HG02763 (cell line): Measurements from ENCODE around the gene CTNNA3.

Experiments
- ATAC-seq: cut with Tn5 transposase; IDR thresholded peaks from one replicate; pipeline ENCODE4 v1.9.1; 2021; ENCODE audit warnings: mild to moderate bottlenecking, moderate library complexity; ENCODE audit not compliant: unreplicated experiment

The CTNNA3 gene

GRCh38 chr10:67386260-67386659, 309.7 kb downstream of the CTNNA3 start:
- no peak for ATAC-seq

- no peak for ATAC-seq
Measured at GRCh38 chr10:67385566-67385965, 310.4 kb downstream of the CTNNA3 start.

- ATAC-seq = no peak
Measured at GRCh38 chr10:67385089-67385488, 310.9 kb downstream of the CTNNA3 start.

GRCh38 chr10:67331121-67331910, 364.7 kb downstream of the CTNNA3 start:
- ATAC-seq = no peak

GRCh38 chr10:67327626-67328535, 368.1 kb downstream of the CTNNA3 start:
- ATAC-seq = no peak

GRCh38 chr10:67319976-67320375, 376.0 kb downstream of the CTNNA3 start:
- no peak for ATAC-seq

GRCh38 chr10:67308912-67309311, 387.1 kb downstream of the CTNNA3 start:
- ATAC-seq = no peak

- no peak for ATAC-seq
Measured at GRCh38 chr10:67306588-67307205, 389.3 kb downstream of the CTNNA3 start.

- ATAC-seq = no peak
Measured at GRCh38 chr10:67302701-67303100, 393.3 kb downstream of the CTNNA3 start.

GRCh38 chr10:67299761-67300160, 396.2 kb downstream of the CTNNA3 start:
- ATAC-seq = no peak

GRCh38 chr10:67297637-67298181, 398.3 kb downstream of the CTNNA3 start:
- no peak for ATAC-seq

- ATAC-seq = no peak
Measured at GRCh38 chr10:67296926-67297325, 399.1 kb downstream of the CTNNA3 start.

- no peak for ATAC-seq
Measured at GRCh38 chr10:67288688-67289410, 407.1 kb downstream of the CTNNA3 start.

GRCh38 chr10:67284589-67284988, 411.4 kb downstream of the CTNNA3 start:
- ATAC-seq = no peak

GRCh38 chr10:67282871-67283270, 413.1 kb downstream of the CTNNA3 start:
- ATAC-seq = no peak

- no peak for ATAC-seq
Measured at GRCh38 chr10:67280405-67280804, 415.6 kb downstream of the CTNNA3 start.

- ATAC-seq = no peak
Measured at GRCh38 chr10:67277402-67277801, 418.6 kb downstream of the CTNNA3 start.

GRCh38 chr10:67269828-67270227, 426.2 kb downstream of the CTNNA3 start:
- no peak for ATAC-seq

GRCh38 chr10:67268146-67268545, 427.8 kb downstream of the CTNNA3 start:
- ATAC-seq = no peak

GRCh38 chr10:67262675-67263074, 433.3 kb downstream of the CTNNA3 start:
- no peak for ATAC-seq
